ENCODE measurements around the gene FHL5.

The FHL5 gene

DNA sequence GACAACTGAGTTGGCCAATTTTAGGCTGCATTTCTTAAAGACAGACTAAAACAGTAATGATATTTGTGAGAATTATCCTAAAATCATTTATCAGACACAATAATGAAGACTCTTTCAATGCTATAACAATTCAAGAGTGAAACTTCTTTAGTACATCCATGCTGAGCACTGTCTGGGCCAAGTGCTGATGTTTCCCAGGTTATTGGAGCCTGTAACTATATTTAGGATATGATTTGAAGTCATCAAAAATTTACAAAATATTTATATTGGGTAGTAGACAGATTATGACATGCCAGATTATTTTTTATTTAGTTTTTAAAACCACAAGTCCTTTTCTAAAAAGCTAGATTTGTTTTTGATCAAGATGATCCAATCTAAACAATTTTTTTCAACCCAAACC, 45.1 kb downstream of the FHL5 start:
- TF ChIP-seq, protein P1, sequence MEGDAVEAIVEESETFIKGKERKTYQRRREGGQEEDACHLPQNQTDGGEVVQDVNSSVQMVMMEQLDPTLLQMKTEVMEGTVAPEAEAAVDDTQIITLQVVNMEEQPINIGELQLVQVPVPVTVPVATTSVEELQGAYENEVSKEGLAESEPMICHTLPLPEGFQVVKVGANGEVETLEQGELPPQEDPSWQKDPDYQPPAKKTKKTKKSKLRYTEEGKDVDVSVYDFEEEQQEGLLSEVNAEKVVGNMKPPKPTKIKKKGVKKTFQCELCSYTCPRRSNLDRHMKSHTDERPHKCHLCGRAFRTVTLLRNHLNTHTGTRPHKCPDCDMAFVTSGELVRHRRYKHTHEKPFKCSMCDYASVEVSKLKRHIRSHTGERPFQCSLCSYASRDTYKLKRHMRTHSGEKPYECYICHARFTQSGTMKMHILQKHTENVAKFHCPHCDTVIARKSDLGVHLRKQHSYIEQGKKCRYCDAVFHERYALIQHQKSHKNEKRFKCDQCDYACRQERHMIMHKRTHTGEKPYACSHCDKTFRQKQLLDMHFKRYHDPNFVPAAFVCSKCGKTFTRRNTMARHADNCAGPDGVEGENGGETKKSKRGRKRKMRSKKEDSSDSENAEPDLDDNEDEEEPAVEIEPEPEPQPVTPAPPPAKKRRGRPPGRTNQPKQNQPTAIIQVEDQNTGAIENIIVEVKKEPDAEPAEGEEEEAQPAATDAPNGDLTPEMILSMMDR (IDR thresholded peaks at IDR 0.05; ENCODE audit: insufficient read depth, missing control alignments): no peak
- FAIRE-seq: no peak
- DNase-seq (ENCODE audit: insufficient read length, low spot score): no peak

DNA sequence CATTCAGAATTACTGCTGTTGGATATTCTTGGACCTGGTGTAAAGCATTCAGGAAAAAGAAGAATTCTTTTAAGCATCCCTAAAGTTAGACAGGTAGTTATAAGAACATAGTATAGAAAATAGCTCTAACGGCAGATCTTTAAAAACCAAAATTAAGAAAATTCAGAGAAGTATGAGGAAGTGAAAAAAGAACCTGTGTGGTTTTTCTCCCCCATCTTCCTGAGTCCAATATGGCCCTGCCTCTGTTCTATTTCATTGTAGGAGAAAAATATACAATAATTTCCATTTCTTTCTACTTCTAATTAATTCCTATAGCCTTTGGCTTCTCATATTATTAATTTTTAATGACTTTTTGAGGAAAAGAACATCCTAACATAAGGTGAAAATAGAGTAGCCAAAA, 47.1 kb downstream of the FHL5 start:
- FAIRE-seq (no peak), DNase-seq (ENCODE audit: insufficient read length, low spot score) (no peak)
- TF ChIP-seq, protein P1 (IDR thresholded peaks at IDR 0.05; ENCODE audit: insufficient read depth, missing control alignments): no peak

DNA sequence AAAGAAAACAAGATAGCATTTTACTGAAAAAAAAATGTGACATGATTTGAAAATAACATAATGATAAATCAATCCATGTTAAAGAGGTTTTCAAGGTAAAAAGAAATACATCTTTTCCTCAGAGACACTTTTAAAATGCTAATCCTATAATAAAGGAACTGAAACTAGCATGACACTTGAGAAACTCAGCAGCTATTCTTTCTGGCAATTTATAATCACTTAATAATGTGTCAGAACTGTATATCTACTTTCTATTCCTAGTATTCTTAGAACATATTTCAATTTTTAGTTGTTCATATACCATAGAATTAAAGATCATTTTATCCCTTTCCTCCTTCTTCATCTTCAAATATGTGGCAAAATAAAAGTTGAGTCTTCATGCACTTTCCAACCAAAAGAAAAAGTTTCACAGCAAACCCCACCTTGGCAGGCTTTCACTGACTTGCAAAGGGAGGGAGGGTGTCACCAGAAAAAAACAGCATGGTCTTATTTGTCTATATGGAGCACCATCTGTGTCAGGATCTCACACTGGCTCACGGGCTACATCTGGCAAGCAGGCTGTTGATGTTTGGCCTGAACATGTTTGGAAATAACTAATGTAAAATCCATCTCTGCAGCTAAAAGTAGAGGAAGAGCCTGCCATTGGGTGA, 48.5 kb downstream of the FHL5 start:
- FAIRE-seq (no peak), DNase-seq (ENCODE audit: insufficient read length, low spot score) (no peak)
- TF ChIP-seq, protein P1 (IDR thresholded peaks at IDR 0.05; ENCODE audit: insufficient read depth, missing control alignments): no peak

DNA sequence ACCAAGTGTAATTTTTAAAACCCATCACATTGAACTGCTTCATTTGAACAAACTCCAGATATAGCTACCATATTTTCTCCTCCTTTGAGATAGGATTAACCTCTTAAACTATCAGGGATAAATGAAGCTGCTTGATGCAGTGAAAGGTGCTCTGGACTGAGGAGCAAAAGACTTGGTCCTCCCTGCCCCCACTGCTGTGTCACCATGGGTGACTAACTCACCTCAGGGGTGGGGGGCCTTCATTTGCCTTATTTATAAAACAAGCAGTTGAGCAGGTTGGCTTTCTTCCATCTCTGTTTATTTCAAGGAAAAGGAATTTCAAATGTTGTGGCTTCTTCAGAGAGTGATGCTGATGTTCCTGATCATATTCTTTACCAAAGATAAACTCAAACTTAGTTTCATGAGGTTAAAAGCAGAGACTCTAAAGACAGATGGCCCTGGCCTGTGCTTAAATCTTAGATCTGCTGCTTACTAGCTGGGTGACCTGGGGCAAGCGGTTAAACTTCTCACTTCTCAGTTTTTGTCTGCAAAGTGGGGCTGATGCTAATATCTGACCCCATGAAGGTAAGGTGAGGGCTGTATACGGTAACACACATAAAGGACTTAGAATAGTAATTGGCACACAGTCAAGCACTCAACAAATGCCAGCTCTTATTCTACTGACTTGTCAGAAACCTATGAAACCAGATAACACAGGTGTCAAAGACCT, 50.5 kb downstream of the FHL5 start:
- DNase-seq (ENCODE audit: insufficient read length, low spot score) (no peak), FAIRE-seq (no peak)
- TF ChIP-seq, protein P1 (IDR thresholded peaks at IDR 0.05; ENCODE audit: insufficient read depth, missing control alignments): no peak

DNA sequence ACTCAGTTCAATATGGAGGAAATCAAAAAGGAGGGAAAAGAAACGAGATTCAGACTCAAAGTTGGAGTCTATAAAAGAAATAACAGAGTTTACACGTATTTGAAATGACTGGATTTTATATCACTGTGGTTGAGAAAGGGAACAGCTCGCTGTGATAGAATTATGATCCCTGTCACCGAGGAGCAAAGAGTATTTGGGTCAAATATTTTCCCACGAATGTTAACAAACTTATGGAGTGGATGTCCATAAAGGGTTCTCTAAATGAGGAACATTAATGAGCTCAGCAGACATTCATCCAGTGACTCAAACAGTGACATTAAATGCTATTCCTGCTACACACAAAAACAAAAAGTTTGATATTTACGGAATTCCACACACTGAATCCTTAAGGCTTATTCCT, 57.9 kb downstream of the FHL5 start:
- DNase-seq (ENCODE audit: insufficient read length, low spot score): no peak
- FAIRE-seq: no peak
- TF ChIP-seq, protein P1 (IDR thresholded peaks at IDR 0.05; ENCODE audit: insufficient read depth, missing control alignments): no peak

DNA sequence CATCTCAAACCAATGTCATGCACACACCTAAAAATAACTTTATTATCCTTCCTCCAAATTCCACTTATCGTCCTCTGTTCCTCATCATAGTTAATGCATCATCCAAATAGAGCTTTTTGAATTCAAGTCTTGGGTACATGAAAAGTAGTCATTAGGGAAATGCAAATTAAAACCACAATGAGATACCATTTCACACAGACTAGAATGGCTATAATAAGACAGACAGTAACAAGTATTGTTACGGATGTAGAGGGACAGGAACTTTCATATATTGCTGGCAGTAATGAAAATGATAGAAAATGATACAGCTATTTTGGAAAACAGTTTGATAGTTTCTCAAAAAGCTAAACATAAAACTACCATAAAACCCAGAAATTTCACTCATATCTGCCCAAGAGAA, 59.1 kb downstream of the FHL5 start:
- FAIRE-seq: peak; percentile 6

More for the DNA sequence above, 59.1 kb downstream of the FHL5 start:
- DNase-seq (ENCODE audit: insufficient read length, low spot score): no peak
- TF ChIP-seq, protein P1 (IDR thresholded peaks at IDR 0.05; ENCODE audit: insufficient read depth, missing control alignments): no peak

All from D721Med (cell line).